KG1 (cell line): ENCODE data around the gene CCNL2.
"Not testable (repeated sequence)": the region's sequence is repeated elsewhere in the genome, so short reads cannot be mapped to it uniquely, and the experiment has no call there.

ENCODE experiments used
- DNase-seq: peaks from one replicate; lab custom pipeline; 2025; lab: John Stamatoyannopoulos, UW

CCNL2 gene

GRCh38 chr1:1419813-1420653 lies 20.9 kb upstream of the CCNL2 start:
- DNase-seq = no peak

GRCh38 chr1:1419363-1419812 lies 20.3 kb upstream of the CCNL2 start:
- no peak for DNase-seq

GRCh38 chr1:1418464-1419362 lies 19.6 kb upstream of the CCNL2 start:
- DNase-seq = no peak

- not testable (repeated sequence) for DNase-seq
Observed at GRCh38 chr1:1417825-1418463, 18.8 kb upstream of the CCNL2 start.

- DNase-seq = not testable (repeated sequence)
Observed at GRCh38 chr1:1417396-1417795, 18.3 kb upstream of the CCNL2 start.

GRCh38 chr1:1415751-1416150 lies 16.6 kb upstream of the CCNL2 start:
- no peak for DNase-seq

GRCh38 chr1:1412311-1412902 lies 13.3 kb upstream of the CCNL2 start:
- DNase-seq = not testable (repeated sequence)

- DNase-seq = no peak
Observed at GRCh38 chr1:1411626-1412025, 12.5 kb upstream of the CCNL2 start.

GRCh38 chr1:1410238-1410637 lies 11.1 kb upstream of the CCNL2 start:
- not testable (repeated sequence) for DNase-seq

- DNase-seq = no peak
Observed at GRCh38 chr1:1407636-1408318, 8.6 kb upstream of the CCNL2 start.

- peak; percentile 88 for DNase-seq
Observed at GRCh38 chr1:1406821-1407635, 7.9 kb upstream of the CCNL2 start, which contains the start of gene MRPL20. Gene MRPL20 (minus strand): TSS chr1:1407293. CDS start chr1:1407217, 76 bp downstream.

- no peak for DNase-seq
Observed at GRCh38 chr1:1406101-1406820, 7.1 kb upstream of the CCNL2 start.

GRCh38 chr1:1403653-1404052 lies 4.5 kb upstream of the CCNL2 start:
- no peak for DNase-seq

GRCh38 chr1:1402901-1403392 lies 3.8 kb upstream of the CCNL2 start:
- DNase-seq = not testable (repeated sequence)

- DNase-seq = peak; percentile 21
Observed at GRCh38 chr1:1402072-1402900, 3.2 kb upstream of the CCNL2 start.

- no peak for DNase-seq
Observed at GRCh38 chr1:1401457-1402010, 2.4 kb upstream of the CCNL2 start.

GRCh38 chr1:1400576-1401456 lies 1.7 kb upstream of the CCNL2 start:
- no peak for DNase-seq
